Muscle of arm (tissue), 12 donors: ENCODE data around the gene CYP27C1. TPM values are rescaled to one million over a fixed set of nuclear protein-coding genes. Genes with fewer than 3 reads are reported as not detected.
"Not testable (repeated sequence)": the region's sequence is repeated elsewhere in the genome, so short reads cannot be mapped to it uniquely, and the experiment has no call there.

Experiments
- DNase-seq: peaks from one replicate; pipeline ENCODE4 v3.0.0-alpha.2; 2013
- polyA plus RNA-seq, 12 donors: library from polyadenylated mRNA; unstranded; fragments of 120-200 nt; gene quantifications; one replicate each; pipeline ENCODE4 v1.2.1, GENCODE V29; 2013; ENCODE audit not compliant: insufficient read length in 12 of 12

CYP27C1 gene
- polyA plus RNA-seq, 12 donors: 4.1 to 12.4 (median 6.0) TPM; not detected in 1

GRCh38 chr2:127224135-127224534 lies 4.0 kb upstream of the CYP27C1 start:
- not testable (repeated sequence) for DNase-seq

GRCh38 chr2:127220768-127221527 lies 849 bp upstream of the CYP27C1 start:
- no peak for DNase-seq

GRCh38 chr2:127219171-127220070 lies 678 bp downstream of the CYP27C1 start:
- peak; percentile 30 for DNase-seq

GRCh38 chr2:127218812-127219170 lies 1.3 kb downstream of the CYP27C1 start:
- DNase-seq: peak; percentile 40

GRCh38 chr2:127217470-127218325 lies 2.4 kb downstream of the CYP27C1 start:
- DNase-seq: no peak

GRCh38 chr2:127216593-127216992 lies 3.5 kb downstream of the CYP27C1 start:
- DNase-seq: no peak

- no peak for DNase-seq
Observed at GRCh38 chr2:127216095-127216494, 4.0 kb downstream of the CYP27C1 start.

- DNase-seq: not testable (repeated sequence)
Observed at GRCh38 chr2:127214201-127214600, 5.9 kb downstream of the CYP27C1 start.

- DNase-seq: no peak
Observed at GRCh38 chr2:127208313-127208712, 11.8 kb downstream of the CYP27C1 start.

- DNase-seq: no peak
Observed at GRCh38 chr2:127205218-127206125, 14.6 kb downstream of the CYP27C1 start.

- DNase-seq: no peak
Observed at GRCh38 chr2:127201452-127201851, 18.6 kb downstream of the CYP27C1 start.

GRCh38 chr2:127200962-127201361 lies 19.1 kb downstream of the CYP27C1 start:
- DNase-seq: no peak

- DNase-seq: no peak
Observed at GRCh38 chr2:127199223-127199622, 20.9 kb downstream of the CYP27C1 start.

GRCh38 chr2:127197475-127198385 lies 22.4 kb downstream of the CYP27C1 start:
- DNase-seq: no peak

GRCh38 chr2:127196998-127197397 lies 23.1 kb downstream of the CYP27C1 start:
- DNase-seq: no peak

GRCh38 chr2:127196549-127196948 lies 23.6 kb downstream of the CYP27C1 start:
- no peak for DNase-seq

GRCh38 chr2:127195140-127196074 lies 24.7 kb downstream of the CYP27C1 start:
- DNase-seq: no peak

- no peak for DNase-seq
Observed at GRCh38 chr2:127194447-127194846, 25.7 kb downstream of the CYP27C1 start.

GRCh38 chr2:127193967-127194280 lies 26.2 kb downstream of the CYP27C1 start:
- DNase-seq: peak; percentile 59
